B cell (primary cell): ENCODE measurements around the gene GAD2.

Experiments used
- EZH2 ChIP-seq: IDR thresholded peaks from 2 replicates; pipeline ENCODE4 v1.6.1; 2012; ENCODE audit warnings: borderline replicate concordance, low read depth, mild to moderate bottlenecking, moderate library complexity, low read length; ENCODE audit not compliant: insufficient read depth, poor library complexity, severe bottlenecking
- TF ChIP-seq, protein P1 (sequence below): fragments of 200-600 bp; IDR thresholded peaks from one replicate; pipeline ENCODE4 v1.8.0; 2022; ENCODE audit warnings: antibody characterized with exemption, mild to moderate bottlenecking

DNA sequence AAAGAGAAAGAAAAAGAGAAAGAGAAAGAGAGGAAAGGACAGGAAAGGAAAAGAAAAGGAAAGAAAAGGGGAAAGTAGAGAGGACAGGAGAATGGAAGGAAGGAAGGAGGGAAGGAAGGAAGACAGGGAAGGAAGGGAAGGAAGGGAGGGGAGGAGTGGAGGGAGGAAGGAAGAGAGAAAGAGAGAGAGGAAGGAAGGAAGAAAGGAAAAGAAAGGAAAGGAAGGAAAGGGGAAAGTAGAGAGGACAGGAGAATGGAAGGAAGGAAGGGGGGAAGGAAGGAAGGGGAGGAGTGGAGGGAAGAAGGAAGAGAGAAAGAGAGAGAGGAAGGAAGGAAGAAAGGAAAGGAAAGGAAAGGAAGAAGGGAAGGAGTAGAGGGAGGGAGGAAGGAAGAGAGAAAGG lies 125.1 kb downstream of the GAD2 start:
- TF ChIP-seq, protein P1, sequence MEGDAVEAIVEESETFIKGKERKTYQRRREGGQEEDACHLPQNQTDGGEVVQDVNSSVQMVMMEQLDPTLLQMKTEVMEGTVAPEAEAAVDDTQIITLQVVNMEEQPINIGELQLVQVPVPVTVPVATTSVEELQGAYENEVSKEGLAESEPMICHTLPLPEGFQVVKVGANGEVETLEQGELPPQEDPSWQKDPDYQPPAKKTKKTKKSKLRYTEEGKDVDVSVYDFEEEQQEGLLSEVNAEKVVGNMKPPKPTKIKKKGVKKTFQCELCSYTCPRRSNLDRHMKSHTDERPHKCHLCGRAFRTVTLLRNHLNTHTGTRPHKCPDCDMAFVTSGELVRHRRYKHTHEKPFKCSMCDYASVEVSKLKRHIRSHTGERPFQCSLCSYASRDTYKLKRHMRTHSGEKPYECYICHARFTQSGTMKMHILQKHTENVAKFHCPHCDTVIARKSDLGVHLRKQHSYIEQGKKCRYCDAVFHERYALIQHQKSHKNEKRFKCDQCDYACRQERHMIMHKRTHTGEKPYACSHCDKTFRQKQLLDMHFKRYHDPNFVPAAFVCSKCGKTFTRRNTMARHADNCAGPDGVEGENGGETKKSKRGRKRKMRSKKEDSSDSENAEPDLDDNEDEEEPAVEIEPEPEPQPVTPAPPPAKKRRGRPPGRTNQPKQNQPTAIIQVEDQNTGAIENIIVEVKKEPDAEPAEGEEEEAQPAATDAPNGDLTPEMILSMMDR, result peak; percentile 35
- TF ChIP-seq EZH2, result no peak
